SK-N-SH treated with all-trans-retinoic acid at 6 μM for 48 hours (cell line): ENCODE measurements around the gene CYP24A1.
"Not testable (repeated sequence)": the region's sequence is repeated elsewhere in the genome, so short reads cannot be mapped to it uniquely, and the experiment has no call there.

ENCODE experiments used
- ATAC-seq: fragments of 200-7000 bp; cut with Tn5 transposase; 3 replicates; pipeline ENCODE4 v1.9.1; 2020; ENCODE audit warnings: mild to moderate bottlenecking, moderate library complexity
- ARNTL ChIP-seq: fragments of 450-650 bp; formaldehyde crosslinking; IDR thresholded peaks from 2 replicates; pipeline ENCODE4 v1.5.0; 2020; ENCODE audit warnings: low read depth, mild to moderate bottlenecking, moderate library complexity, borderline replicate concordance
- CSDC2 ChIP-seq: fragments of 250-450 bp; sonication (Bioruptor Pico); IDR thresholded peaks from 2 replicates; pipeline ENCODE4 v1.5.0; 2020; ENCODE audit warnings: mild to moderate bottlenecking, moderate library complexity
- ESRRG ChIP-seq: fragments of 250-450 bp; sonication (Bioruptor Pico); IDR thresholded peaks from 2 replicates; pipeline ENCODE4 v1.6.1; 2021; ENCODE audit warnings: mild to moderate bottlenecking
- GLIS3 ChIP-seq: fragments of 250-450 bp; sonication (Bioruptor Pico); IDR thresholded peaks from 2 replicates; pipeline ENCODE4 v1.5.0; 2020; ENCODE audit warnings: mild to moderate bottlenecking, moderate library complexity
- ISL1 ChIP-seq: fragments of 250-450 bp; sonication (Bioruptor Pico); IDR thresholded peaks from 2 replicates; pipeline ENCODE4 v2.1.2; 2022; ENCODE audit warnings: mild to moderate bottlenecking, moderate library complexity
- OSR1 ChIP-seq: fragments of 250-450 bp; sonication (Bioruptor Pico); IDR thresholded peaks from 2 replicates; pipeline ENCODE4 v1.8.0; 2022; ENCODE audit warnings: moderate library complexity, mild to moderate bottlenecking, inconsistent platforms
- PATZ1 ChIP-seq: fragments of 250-450 bp; sonication (Bioruptor Pico); IDR thresholded peaks from 2 replicates; pipeline ENCODE4 v1.8.0; 2020; ENCODE audit warnings: mild to moderate bottlenecking, moderate library complexity, borderline replicate concordance
- POU6F1 ChIP-seq: fragments of 250-450 bp; sonication (Bioruptor Pico); IDR thresholded peaks from 2 replicates; pipeline ENCODE4 v1.8.0; 2021; ENCODE audit warnings: low read depth, mild to moderate bottlenecking, moderate library complexity, borderline replicate concordance
- RARB ChIP-seq: fragments of 250-450 bp; sonication (Bioruptor Pico); IDR thresholded peaks from 2 replicates; pipeline ENCODE4 v1.8.0; 2021; ENCODE audit warnings: mild to moderate bottlenecking, moderate library complexity
- SNAI2 ChIP-seq: fragments of 250-450 bp; sonication (Bioruptor Pico); IDR thresholded peaks from 2 replicates; pipeline ENCODE4 v1.5.0; 2020; ENCODE audit warnings: mild to moderate bottlenecking, moderate library complexity
- TCF4 ChIP-seq: fragments of 250-450 bp; sonication (Bioruptor Pico); IDR thresholded peaks from 2 replicates; pipeline ENCODE4 v1.8.0; 2021; ENCODE audit warnings: mild to moderate bottlenecking, moderate library complexity, borderline replicate concordance
- TOX ChIP-seq: fragments of 250-450 bp; sonication (Bioruptor Pico); IDR thresholded peaks from 2 replicates; pipeline ENCODE4 v1.8.0; 2021; ENCODE audit warnings: mild to moderate bottlenecking, moderate library complexity, borderline replicate concordance
- ZC3H10 ChIP-seq: fragments of 250-450 bp; sonication (Bioruptor Pico); IDR thresholded peaks from 2 replicates; pipeline ENCODE4 v1.5.1; 2021; ENCODE audit warnings: mild to moderate bottlenecking, moderate library complexity
- ZFP3 ChIP-seq: fragments of 250-450 bp; sonication (Bioruptor Pico); IDR thresholded peaks from 2 replicates; pipeline ENCODE4 v1.5.0; 2020; ENCODE audit warnings: mild to moderate bottlenecking, moderate library complexity
- ZFP30 ChIP-seq: fragments of 450-650 bp; formaldehyde crosslinking; IDR thresholded peaks from 2 replicates; pipeline ENCODE4 v1.5.0; 2022; ENCODE audit warnings: mild to moderate bottlenecking, moderate library complexity
- ZNF565 ChIP-seq: fragments of 450-650 bp; formaldehyde crosslinking; conservative IDR thresholded peaks from 2 replicates; pipeline ENCODE4 v1.5.0; 2020; ENCODE audit warnings: low read depth, mild to moderate bottlenecking, moderate library complexity
- ZNF70 ChIP-seq: fragments of 450-650 bp; formaldehyde crosslinking; IDR thresholded peaks from 2 replicates; pipeline ENCODE4 v1.5.0; 2020; ENCODE audit warnings: mild to moderate bottlenecking, moderate library complexity
- ZNF8 ChIP-seq: fragments of 450-650 bp; formaldehyde crosslinking; IDR thresholded peaks from 2 replicates; pipeline ENCODE4 v1.5.0; 2020; ENCODE audit warnings: mild to moderate bottlenecking, moderate library complexity
- TF ChIP-seq, protein P1 (sequence below): fragments of 250-450 bp; sonication (Bioruptor Pico); IDR thresholded peaks from 2 replicates; pipeline ENCODE4 v1.5.0; 2020; ENCODE audit warnings: mild to moderate bottlenecking, moderate library complexity
- TF ChIP-seq, protein P2 (sequence below): fragments of 250-450 bp; sonication (Bioruptor Pico); IDR thresholded peaks from 2 replicates; pipeline ENCODE4 v1.5.1; 2021; ENCODE audit warnings: mild to moderate bottlenecking, moderate library complexity

Gene CYP24A1

DNA sequence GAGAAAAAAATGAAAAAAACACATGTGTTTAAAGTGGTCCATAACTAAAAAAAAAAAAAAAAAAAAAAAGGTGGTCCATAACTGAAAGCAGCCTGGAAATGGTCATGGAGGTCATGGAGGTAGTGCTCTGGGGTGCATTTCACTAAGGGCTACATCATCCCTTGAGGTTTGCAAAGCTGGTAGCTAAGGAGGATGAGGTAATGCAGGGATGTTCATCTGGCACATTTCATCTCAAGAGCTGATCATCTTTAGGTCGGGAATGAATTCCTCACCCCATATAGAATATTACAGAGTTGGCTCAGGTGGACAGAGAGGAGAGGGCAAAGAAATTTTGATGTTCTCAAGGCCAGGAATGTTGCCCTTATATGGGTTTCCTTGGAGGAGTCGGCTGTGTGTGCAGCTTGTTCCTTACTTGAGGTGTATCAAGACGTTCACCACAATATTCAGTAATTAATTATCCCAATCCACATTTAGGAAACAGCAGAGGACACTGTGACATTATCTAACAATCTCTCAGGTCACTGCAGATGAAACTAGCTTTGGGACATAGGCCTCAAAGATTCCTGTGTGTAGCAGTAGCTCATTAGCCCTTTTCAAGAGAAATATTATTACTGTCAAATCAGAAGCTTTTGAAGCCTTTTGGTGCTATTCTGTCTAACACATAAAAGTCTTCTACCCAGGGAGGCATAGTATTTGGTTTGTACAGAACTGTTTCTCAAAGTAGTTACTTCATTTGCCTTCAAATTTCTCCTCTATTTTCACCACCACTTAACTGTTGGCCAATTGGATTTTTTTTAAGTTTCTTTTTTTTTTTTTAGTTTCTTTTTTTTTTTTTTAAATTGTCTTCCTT lies 46.8 kb downstream of the CYP24A1 start:
- ATAC-seq: no peak
- no peak for TF ChIP-seq GLIS3
- TF ChIP-seq ZC3H10 (CRISPR knock-in tag): no peak
- no peak for TF ChIP-seq TCF4 (CRISPR knock-in tag)
- no peak for TF ChIP-seq PATZ1 (CRISPR knock-in tag)
- no peak for TF ChIP-seq ZFP3 (CRISPR knock-in tag)
- no peak for TF ChIP-seq POU6F1 (CRISPR knock-in tag)
- TF ChIP-seq RARB: no peak
- TF ChIP-seq SNAI2 (CRISPR knock-in tag): no peak
- TF ChIP-seq, protein P1, sequence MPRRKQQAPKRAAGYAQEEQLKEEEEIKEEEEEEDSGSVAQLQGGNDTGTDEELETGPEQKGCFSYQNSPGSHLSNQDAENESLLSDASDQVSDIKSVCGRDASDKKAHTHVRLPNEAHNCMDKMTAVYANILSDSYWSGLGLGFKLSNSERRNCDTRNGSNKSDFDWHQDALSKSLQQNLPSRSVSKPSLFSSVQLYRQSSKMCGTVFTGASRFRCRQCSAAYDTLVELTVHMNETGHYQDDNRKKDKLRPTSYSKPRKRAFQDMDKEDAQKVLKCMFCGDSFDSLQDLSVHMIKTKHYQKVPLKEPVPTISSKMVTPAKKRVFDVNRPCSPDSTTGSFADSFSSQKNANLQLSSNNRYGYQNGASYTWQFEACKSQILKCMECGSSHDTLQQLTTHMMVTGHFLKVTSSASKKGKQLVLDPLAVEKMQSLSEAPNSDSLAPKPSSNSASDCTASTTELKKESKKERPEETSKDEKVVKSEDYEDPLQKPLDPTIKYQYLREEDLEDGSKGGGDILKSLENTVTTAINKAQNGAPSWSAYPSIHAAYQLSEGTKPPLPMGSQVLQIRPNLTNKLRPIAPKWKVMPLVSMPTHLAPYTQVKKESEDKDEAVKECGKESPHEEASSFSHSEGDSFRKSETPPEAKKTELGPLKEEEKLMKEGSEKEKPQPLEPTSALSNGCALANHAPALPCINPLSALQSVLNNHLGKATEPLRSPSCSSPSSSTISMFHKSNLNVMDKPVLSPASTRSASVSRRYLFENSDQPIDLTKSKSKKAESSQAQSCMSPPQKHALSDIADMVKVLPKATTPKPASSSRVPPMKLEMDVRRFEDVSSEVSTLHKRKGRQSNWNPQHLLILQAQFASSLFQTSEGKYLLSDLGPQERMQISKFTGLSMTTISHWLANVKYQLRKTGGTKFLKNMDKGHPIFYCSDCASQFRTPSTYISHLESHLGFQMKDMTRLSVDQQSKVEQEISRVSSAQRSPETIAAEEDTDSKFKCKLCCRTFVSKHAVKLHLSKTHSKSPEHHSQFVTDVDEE: no peak
- TF ChIP-seq, protein P2, sequence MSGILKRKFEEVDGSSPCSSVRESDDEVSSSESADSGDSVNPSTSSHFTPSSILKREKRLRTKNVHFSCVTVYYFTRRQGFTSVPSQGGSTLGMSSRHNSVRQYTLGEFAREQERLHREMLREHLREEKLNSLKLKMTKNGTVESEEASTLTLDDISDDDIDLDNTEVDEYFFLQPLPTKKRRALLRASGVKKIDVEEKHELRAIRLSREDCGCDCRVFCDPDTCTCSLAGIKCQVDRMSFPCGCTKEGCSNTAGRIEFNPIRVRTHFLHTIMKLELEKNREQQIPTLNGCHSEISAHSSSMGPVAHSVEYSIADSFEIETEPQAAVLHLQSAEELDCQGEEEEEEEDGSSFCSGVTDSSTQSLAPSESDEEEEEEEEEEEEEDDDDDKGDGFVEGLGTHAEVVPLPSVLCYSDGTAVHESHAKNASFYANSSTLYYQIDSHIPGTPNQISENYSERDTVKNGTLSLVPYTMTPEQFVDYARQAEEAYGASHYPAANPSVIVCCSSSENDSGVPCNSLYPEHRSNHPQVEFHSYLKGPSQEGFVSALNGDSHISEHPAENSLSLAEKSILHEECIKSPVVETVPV (CRISPR knock-in tag): no peak
- no peak for TF ChIP-seq CSDC2 (CRISPR knock-in tag)
- TF ChIP-seq TOX (CRISPR knock-in tag): no peak
- TF ChIP-seq ESRRG (CRISPR knock-in tag): no peak
- no peak for TF ChIP-seq ZFP30 (CRISPR knock-in tag)
- TF ChIP-seq ZNF8 (CRISPR knock-in tag): no peak
- TF ChIP-seq ARNTL (CRISPR knock-in tag): no peak
- TF ChIP-seq ISL1 (CRISPR knock-in tag): no peak
- TF ChIP-seq OSR1 (CRISPR knock-in tag): no peak
- no peak for TF ChIP-seq ZNF565
- no peak for TF ChIP-seq ZNF70

- ATAC-seq: not testable (repeated sequence)
Observed at GRCh38 chr20:54126328-54126727, 47.5 kb downstream of the CYP24A1 start.

GRCh38 chr20:54123587-54124180 lies 50.1 kb downstream of the CYP24A1 start:
- TF ChIP-seq ZNF70 (no peak), ZFP3 (CRISPR knock-in tag) (0 out of 2 replicates have a peak, but pooled peaks have one; percentile 27), ZFP30 (CRISPR knock-in tag) (no peak)
- ATAC-seq: peak; percentile 86
